Measurements from ENCODE around the gene ARL3.

- TF ChIP-seq CTCF (IDR thresholded peaks at IDR 0.05; ENCODE audit: low read depth, low read length, poor library complexity, severe bottlenecking) (no peak), EZH2phosphoT487 (IDR thresholded peaks at IDR 0.05; ENCODE audit: borderline replicate concordance, low read length) (no peak)
These were observed 65.8 kb downstream of the ARL3 start for GRCh38 chr10:102648269-102648888.
